Eye (tissue), 1 donor: ENCODE measurements around the gene RASA4B.
"Not testable (repeated sequence)": the region's sequence is repeated elsewhere in the genome, so short reads cannot be mapped to it uniquely, and the experiment has no call there.

Source experiments
- DNase-seq: peaks from one replicate; pipeline ENCODE4 v3.0.0-alpha.2; 2015

RASA4B gene

DNA sequence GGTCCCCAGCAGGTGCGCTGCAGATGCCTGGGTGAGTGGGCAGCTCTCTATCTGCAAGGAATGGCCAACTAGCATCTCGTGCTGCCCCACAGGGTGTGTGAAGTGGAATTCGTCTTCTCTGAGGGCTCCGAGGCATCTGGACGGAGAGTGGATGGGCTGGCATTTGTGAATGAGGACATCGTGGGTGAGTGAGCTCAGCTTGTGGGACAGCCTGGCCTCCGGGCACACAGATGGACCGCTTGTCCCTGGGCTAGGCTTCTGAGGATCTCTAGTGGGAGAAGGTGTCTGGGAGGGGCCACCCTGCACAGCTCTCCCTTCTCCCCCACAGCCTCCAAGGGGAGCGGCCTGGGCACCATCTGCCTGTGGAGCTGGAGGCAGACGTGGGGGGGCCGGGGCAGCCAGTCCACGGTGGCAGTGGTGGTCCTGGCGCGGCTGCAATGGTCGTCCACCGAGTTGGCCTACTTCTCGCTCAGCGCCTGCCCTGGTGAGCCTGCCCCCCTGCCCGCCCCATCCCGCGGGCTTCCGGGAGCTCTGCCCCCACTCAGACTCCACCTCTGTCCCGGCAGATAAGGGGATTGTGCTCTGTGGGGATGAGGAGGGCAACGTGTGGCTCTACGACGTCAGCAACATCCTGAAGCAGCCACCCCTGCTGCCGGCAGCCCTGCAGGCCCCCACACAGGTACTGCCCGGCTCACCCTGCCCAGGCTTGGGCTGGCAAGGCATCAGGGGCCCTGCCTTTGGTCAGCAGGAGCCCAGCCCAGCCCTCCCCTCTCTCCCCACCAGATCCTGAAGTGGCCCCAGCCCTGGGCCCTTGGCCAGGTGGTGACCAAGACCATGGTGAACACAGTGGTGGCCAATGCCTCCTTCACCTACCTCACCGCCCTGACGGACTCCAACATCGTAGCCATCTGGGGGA, 45.2 kb downstream of the RASA4B start:
- no peak for DNase-seq

DNA sequence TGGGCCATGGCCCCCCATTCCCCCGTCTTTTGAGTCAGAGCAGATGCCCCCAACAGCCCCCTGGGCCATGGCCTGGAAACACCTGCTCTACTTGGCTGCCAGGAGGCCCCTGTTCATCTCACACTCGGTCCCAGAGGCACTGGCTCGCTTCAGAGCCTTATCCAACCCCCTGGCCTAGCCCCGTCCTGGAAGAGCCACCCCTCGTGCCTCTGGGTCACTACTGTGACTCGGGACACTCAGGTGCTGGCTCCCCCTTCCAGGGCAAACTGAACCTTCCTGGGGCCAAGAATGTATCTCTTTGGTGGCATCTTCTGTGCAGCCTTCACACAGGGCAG, 45.8 kb downstream of the RASA4B start:
- DNase-seq: no peak

DNA sequence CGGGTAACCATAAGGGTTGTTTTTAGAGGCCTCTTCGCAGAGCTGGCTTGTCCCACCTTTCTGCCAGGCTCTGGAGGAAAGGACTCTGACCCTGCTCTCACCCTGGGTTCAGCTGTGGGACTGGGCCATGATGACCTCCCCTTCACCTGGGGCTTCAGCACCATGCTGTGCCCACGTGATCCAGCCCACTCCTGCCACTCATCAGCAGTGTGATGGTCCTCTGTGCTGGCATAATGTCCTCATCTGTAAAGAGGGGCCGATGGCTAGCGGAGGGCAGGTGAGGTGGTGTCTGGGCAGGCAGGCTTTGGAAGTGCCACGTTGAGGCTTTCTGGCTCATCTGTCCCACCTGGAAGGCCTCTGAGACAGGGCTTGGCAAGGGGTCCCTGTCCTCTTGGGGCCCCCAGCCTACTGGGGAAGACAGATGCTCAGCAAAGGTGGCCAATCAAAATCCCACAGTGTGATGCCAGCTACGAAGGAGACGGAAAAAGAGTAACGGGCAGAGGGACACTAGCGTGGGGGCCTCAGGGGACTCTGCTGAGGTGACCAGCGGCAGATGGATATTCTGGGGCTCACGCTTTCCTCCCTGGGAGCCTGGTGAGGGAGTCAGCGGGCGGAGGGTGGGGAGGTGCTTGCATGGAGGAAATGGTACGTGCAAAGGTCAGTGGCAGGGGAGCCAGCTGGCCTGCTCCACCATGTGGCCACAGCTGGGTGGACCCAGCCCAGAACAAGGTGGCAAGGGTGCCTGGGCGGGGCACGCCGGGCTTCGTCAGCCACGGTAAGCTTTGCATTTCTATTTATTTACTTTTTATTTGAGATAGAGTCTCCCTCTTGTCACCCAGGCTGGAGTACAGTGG, 47.4 kb downstream of the RASA4B start:
- no peak for DNase-seq

DNA sequence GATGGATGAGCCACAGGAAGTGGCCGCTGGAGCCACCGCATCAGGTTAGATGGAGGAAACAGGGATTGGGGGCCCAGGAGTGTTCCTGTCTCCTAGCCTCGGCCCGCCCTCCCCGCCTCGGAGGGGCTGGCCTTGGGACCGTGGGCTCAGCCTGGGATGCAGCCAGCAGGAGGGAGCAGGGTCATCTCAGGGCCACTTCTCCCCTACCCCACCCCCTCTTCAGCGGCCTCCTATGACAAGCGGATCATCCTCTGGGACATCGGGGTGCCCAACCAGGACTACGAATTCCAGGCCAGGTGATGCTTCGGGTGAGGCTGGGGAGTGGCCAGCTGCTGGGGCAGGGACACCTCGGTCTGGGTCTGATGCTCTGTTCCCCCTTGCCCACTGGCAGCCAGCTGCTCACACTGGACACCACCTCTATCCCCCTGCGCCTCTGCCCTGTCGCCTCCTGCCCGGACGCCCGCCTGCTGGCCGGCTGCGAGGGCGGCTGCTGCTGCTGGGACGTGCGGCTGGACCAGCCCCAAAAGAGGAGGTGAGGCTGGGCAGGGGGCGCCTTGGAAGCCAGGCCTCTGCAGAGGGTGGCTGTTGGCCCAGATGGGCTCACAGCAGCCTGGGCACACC, 48.1 kb downstream of the RASA4B start:
- no peak for DNase-seq

GRCh38 chr7:102468478-102469350, 48.9 kb downstream of the RASA4B start:
- DNase-seq: no peak

GRCh38 chr7:102467581-102468477, 49.7 kb downstream of the RASA4B start:
- no peak for DNase-seq

DNA sequence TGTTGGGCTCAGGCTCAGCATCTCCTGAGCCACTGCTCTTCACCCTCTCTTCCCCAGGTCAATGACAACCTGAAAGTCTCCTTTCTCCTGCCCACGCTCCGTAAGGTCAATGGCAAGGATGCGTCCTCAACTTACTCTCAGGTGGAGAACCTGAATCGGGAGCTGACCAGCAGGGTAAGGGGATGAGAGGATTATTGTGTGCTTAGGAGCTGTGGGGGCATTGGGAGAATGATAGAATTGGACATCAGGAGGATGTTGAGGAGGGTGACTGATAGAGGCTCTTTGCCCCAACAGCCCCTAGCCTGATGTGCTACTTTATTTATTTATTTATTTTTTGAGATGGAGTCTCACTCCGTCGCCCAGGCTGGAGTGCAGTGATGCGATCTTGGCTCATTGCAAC, 51.5 kb downstream of the RASA4B start:
- no peak for DNase-seq

DNA sequence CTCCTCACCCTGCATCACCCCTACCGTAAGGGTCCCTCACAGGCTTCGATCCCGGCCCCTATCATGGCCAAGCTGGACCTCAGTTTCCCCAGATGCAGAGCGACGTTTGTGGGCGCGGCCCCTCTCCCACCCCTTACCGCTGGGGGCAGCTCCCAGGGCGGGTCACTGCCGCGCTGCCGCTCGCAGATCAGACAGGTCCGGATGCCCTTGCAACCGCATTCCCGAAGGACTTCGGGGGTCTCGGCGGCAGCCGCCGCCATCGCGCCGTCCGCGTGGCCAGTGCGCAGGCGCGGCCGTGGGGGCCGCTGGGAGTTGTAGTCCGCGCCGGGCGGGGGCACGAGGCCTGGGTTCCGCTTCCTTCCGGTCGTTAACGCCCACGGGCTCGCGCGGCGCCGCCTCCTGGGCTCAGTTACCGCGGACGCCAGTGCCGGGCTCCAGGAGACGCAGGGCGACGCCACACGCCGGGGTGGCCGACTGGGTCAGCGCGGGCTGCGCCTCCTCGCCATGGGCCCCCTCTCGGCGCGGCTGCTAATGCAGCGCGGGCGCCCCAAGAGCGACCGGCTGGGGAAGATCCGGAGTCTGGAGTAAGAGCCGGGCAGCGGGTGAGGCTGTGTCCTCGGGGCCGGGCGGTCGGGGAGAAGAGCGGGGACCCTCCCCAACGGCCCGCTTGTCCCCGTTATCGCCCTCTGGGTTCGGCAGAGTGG, 52.8 kb downstream of the RASA4B start, which contains the start of the genes ALKBH4 and LRWD1:
TSS of gene ALKBH4 (minus strand) at position 287 of the 704 bp plus-strand sequence. CDS start at position 260, 27 bp downstream.
TSS of gene LRWD1 (plus strand) at position 408 of the 704 bp plus-strand sequence. CDS start at position 505, 97 bp downstream.
- peak; percentile 96 for DNase-seq

GRCh38 chr7:102463841-102464576, 53.6 kb downstream of the RASA4B start:
- DNase-seq: no peak

- DNase-seq: no peak
Observed at GRCh38 chr7:102460467-102460866, 57.1 kb downstream of the RASA4B start.

GRCh38 chr7:102459221-102459844, 58.2 kb downstream of the RASA4B start:
- DNase-seq: no peak

DNA sequence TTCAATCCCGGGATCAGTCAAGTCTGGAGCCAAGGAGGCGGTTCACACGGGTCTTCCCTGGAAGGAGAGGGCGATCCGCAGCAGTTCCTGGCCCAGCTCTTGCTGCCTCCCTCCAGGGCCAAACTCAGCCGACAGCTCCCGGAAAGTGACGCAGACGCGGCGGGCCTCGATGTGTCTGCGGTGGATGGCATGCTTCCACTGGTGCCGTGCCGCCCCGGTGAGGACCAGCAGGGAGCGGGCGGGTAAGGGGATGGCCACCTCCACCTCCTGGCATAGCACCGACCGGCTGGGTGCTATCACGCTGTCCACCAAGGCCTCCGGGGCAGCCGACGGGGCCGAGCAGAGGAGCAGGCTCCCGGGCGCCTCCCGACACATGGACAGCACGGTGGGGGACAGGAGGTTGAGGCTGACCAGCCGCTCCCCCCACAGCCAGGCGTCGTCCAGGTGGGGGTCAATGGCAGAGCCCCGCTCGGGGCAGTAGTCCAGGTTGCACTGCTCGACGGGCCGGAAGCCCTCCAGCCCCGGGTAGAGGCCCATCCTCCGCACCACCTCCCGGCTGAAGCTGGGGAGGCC, 60.1 kb downstream of the RASA4B start:
- DNase-seq: no peak

- no peak for DNase-seq
Observed at GRCh38 chr7:102456327-102456726, 61.2 kb downstream of the RASA4B start.

DNA sequence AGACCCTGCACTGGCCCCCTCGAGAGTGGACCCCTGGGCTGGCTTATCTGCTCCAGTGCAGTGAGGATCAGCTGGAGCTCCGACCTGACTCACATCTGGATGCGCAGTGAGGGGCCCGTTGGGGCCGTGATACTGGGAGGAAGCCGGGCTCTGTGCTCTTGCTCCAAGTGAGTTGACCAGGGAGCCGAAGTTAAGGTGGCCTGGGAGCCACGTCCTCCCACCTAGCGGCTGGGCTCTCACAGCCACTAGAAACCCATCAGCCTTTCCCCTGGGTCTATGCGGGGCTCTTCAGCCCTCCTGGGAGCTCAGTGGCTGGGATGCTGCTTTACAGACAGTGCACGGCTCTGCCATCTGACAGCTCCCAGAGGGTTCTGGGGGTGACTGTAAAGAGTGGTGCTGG, 62.0 kb downstream of the RASA4B start:
- DNase-seq: no peak

GRCh38 chr7:102454932-102455331, 62.6 kb downstream of the RASA4B start:
- not testable (repeated sequence) for DNase-seq

DNA sequence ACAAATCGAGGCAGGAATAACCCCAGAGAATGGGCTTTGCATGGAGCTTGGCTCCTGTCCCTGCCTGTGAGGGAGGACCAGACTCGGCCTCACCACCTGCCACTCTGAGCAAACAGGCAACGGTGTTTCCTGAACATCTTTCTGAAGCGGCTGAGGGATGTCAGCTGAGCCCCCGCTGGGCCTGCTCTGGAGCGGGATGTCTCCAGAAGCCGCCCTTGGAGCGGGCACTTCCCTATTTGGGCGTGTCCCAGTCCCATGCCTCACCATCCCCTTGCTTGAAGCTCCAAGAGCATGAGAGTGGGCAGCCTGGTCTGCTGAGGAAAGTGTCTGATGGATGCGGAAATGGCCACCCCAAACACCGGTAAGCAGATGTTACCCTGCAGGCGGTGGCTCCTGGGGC, 63.1 kb downstream of the RASA4B start:
- DNase-seq: no peak

GRCh38 chr7:102453319-102453718, 64.3 kb downstream of the RASA4B start:
- DNase-seq: no peak

GRCh38 chr7:102452451-102452850, 65.1 kb downstream of the RASA4B start:
- no peak for DNase-seq
